Stimulated activated CD8-positive, alpha-beta memory T cell treated with anti-CD3 and anti-CD28 coated beads, Interleukin-7, amount 100 ng/mL, for 1 hour (primary cell): Measurements from ENCODE around the gene OBSL1.

Source experiments
- DNase-seq, 2 donors: peaks; one replicate each; pipeline ENCODE4 v3.0.0-alpha.2; 2020; ENCODE audit warnings: low read depth in 2 of 2

OBSL1 gene

GRCh38 chr2:219571311-219572236 is at the start of gene OBSL1:
TSS of gene OBSL1 (minus strand) at chr2:219571539. CDS start at chr2:219571232, 307 bp downstream.
- DNase-seq = no peak

GRCh38 chr2:219620546-219620945 is 49.2 kb upstream of the OBSL1 start:
- no peak for DNase-seq

- DNase-seq = no peak
Measured at GRCh38 chr2:219619235-219619634, 47.9 kb upstream of the OBSL1 start.

- no peak for DNase-seq
Measured at GRCh38 chr2:219618733-219619122, 47.4 kb upstream of the OBSL1 start.

DNA sequence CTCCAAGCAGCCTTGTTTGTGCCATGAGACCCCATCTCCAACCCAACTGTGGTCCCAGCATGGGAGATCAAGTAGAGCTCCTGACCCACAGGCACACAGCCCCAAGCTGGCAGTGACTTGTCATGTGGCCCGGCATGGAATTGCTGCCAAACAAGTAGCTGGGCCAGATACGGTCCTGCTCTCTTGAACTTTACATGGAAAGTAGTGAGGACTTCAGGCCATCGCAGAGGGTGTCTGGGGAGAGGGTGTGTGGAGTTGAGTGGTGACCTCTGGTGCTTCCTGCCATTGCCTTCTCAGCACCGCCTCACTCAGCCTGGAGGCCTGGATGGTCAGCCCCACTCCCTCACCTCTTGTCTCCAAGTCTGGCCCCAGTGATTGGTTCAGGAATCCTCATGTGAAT is 45.2 kb upstream of the OBSL1 start:
- DNase-seq = no peak

- DNase-seq = no peak
Measured at GRCh38 chr2:219615894-219616293, 44.6 kb upstream of the OBSL1 start.

DNA sequence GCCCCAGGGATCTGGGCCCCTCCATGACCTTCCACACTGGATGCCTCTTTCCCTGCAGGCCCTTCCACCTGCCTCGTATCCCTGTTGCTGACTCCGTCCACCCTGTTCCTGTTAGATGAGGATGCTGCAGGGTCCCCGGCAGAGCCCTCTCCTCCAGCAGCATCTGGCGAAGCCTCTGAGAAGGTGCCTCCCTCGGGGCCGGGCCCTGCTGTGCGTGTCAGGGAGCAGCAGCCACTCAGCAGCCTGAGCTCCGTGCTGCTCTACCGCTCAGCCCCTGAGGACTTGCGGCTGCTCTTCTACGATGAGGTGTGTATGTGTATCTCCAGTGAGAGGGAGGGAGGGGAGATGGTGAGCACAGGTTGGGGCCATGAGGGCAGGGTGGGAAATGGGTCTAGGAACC is 43.7 kb upstream of the OBSL1 start:
- DNase-seq = no peak

DNA sequence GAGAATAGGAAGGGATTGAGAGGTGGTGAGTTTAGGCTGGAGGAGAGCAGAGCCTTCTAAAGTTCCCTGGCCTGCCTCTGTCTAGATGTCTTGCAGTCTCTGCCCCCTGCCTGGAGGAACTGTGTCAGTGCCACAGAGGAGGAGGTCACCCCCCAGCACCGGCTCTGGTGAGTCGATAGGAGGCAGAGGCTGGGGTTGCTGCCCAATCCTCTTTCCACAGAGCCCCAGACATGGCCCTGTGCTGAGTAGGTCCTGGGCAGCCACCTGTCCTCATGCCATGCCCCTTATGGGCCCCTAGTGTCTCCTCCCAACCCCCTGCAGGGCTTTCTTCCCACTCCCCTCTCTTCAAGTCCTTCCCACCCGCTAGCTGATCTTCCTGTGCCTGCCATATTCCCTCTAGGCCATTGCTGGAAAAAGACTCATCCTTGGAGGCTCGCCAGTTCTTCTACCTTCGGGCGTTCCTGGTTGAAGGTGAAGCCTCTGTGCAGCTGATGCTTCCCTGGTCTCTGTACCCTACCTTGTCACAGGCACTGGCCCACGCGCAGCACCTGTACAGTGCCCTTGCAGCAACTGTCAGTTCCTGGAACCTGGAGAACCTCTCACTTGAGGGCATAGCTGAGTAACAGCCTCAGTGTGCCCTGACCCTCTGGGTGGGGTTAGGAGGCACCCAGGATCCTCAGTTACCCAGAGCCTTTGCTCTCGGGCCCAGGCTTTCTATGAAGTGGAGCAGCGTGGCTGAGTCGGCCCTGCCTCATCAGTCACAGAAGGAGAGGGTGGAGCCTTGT is 42.9 kb upstream of the OBSL1 start:
- DNase-seq = no peak

GRCh38 chr2:219613461-219614070 is 42.2 kb upstream of the OBSL1 start:
- DNase-seq = no peak

- no peak for DNase-seq
Measured at GRCh38 chr2:219612577-219613286, 41.4 kb upstream of the OBSL1 start.

- DNase-seq = no peak
Measured at GRCh38 chr2:219611866-219612576, 40.7 kb upstream of the OBSL1 start.

DNA sequence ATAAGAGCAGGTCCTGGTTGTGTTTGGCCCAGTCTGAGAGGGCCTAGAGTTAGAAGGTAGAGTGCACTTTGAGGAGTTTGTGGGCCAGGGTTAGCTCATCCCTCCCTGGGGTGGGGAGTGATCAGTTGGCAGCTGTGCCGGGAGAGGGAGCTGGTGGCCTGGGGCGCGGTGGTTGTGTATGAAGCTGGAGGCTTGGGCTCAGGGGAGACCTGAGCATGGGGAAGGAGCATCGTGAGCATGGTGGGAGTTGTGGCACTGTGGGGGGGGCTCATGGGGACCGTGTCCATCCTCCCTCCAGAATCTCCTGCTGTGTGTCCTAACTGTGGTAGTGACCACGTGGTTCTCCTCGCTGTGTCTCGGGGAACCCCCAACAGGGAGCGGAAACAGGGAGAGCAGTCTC is 40.0 kb upstream of the OBSL1 start:
- no peak for DNase-seq

GRCh38 chr2:219609149-219609750 is 37.9 kb upstream of the OBSL1 start:
- DNase-seq = no peak

- no peak for DNase-seq
Measured at GRCh38 chr2:219608399-219608964, 37.1 kb upstream of the OBSL1 start.

- no peak for DNase-seq
Measured at GRCh38 chr2:219607931-219608330, 36.6 kb upstream of the OBSL1 start.

GRCh38 chr2:219605607-219605954 is 34.2 kb upstream of the OBSL1 start:
- no peak for DNase-seq

- no peak for DNase-seq
Measured at GRCh38 chr2:219603771-219604170, 32.4 kb upstream of the OBSL1 start.

DNA sequence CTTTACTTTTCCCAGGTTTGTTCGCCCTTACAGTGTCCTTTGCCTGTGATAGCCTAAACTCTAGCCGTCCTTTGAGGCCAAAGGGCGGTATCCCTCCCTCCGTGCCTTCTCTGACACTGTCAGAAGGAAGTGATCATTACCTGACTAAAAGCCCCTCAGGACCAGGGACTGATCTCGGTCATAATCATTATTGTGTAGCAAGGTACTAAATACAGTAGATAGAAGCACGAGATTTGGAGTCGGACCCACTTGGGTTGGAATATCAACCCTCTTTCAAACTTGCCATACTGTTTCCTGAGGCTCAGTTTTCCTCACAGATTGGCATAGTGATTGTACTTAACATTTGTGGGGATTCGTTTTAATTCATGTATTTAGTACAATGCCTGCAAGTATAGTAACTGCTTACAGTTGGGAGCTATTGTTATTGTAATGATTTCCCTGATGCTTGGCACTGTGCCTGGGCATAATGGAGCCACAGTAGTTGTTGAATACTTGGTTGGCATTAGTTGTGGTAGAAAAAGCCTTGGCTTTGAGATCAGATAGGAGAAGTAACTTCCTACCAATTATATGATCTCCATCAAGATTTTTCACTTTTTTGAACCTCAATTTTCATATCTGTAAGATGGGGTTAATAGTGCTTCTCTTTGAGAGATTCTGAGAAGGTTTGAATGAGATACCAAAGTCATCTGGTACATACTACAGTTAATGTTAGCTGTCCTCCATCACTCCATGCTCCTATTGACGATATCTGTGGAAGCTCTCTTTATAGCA is 27.2 kb upstream of the OBSL1 start:
- DNase-seq = no peak

- peak; percentile 78 to 84 for DNase-seq
Measured at GRCh38 chr2:219597552-219598307, 26.4 kb upstream of the OBSL1 start, which contains the start of gene STK11IP. TSS of gene STK11IP (plus strand) at chr2:219597857. CDS start at chr2:219598120, 263 bp downstream.
